Tongue (tissue), 2 donors: ENCODE results near the gene DCPS. TPM values are rescaled to one million over a fixed set of nuclear protein-coding genes. Genes with fewer than 3 reads are reported as not detected.

Experiments
- DNase-seq: peaks from one replicate; pipeline ENCODE4 v3.0.0-alpha.2; 2015
- total RNA-seq: library from RNA; depleted of rRNA; stranded (reverse); fragments of >200 nt; gene quantifications from one replicate; pipeline ENCODE4 v1.2.3, GENCODE V29; 2014

The DCPS gene
- total RNA-seq, 1 donor from 2014 or later: 15.7 TPM

DNA sequence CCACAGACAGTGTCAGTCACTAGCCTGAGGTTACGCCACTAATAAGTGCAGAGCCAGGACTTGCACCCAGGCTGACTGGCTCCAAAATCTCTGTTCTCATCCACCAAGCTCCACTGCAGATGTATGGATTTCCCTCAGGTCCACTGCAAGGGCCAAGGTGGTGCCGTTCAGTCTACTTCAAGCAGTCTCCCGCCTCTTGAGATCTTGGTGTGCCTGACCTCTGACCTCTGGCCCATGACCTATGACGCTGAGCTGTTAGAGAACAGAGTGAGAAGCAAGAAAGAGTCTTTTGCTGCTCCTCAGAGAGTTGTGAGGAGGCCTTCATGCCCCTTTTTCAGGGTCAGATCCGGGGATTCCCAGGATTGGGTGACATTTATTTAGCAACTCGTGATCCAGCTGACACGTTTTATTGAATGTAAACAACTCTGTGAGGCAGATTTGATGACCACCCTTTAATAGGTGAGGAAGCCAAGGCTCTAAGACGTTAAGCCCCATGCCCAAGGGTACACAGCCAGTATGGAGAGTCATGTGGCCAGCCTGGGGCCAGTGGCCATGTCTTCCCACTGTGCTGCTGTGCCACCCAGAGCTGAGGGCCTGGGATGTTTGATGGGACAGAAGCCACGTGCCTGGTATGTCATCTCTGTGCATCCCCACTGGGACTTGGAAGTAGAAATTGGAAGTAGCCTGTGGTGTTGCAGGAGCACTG, 25.2 kb downstream of the DCPS start:
- DNase-seq: no peak

DNA sequence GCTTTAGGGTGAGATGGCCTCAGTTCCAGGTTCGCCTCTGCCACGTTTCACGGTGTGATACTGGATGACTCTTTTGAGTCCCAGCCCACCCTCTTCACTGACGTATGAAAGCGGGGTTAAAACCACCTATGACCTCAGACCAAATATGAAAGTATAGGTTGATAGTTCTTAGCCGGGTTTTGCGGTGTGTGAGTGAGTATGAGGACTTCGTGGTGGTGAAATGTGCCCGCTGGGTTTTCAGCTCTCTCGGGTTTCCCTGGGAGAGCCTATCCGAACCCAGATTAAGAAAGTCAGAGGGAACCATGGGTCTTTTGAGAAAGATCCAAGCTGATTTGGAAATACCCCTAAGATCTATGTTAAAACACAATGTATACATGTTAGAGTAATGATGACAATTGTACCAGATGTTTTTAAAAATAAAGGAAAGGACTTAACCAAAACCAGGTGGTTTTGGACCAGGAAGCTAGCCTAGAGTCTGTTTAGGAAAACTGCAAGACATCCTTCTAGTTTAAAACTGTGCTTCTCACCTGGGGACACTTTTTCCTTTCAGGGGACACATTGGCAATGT, 25.9 kb downstream of the DCPS start:
- DNase-seq: peak; percentile 54

DNA sequence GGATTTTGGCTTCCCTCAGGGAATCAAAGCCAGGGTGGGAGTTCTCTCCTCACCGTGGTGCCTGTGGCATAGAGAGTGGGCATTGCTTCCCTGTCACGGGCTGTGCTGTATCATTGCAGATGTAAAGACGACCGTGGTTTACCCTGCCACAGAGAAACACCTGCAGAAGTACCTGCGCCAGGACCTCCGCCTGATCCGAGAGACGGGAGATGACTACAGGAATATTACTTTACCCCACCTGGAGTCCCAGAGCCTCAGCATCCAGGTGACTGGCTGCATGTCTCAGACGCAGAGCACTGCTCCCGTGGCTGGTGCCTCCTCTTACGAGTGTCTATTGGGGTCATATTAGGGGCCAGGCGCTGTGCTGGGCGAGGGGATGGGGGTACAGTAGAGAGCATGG, 27.4 kb downstream of the DCPS start:
- no peak for DNase-seq

DNA sequence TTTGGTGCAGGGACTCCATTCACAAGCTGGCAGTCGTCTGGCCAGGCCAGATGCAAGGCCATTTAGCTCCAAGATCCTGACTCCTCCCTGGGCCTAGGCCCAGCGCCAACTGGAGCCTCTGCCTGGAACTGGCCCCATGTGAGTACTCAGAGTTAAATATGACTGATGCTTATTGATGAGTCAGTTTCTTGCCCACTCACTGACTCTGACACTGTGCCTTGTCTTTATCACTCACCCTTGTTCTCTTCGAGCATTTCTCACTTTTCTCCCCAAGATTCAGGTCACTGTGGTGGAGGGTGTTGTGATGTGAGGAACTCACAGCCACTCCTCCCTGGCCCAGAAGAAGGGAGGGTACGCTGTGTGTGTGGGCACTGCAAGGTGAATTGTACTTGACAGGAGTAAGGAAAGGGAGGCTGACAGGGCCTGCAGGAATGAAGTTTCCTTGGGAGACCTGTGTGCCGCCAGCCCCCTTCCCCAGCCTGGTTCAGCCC, 28.4 kb downstream of the DCPS start:
- DNase-seq: peak; percentile 69

DNA sequence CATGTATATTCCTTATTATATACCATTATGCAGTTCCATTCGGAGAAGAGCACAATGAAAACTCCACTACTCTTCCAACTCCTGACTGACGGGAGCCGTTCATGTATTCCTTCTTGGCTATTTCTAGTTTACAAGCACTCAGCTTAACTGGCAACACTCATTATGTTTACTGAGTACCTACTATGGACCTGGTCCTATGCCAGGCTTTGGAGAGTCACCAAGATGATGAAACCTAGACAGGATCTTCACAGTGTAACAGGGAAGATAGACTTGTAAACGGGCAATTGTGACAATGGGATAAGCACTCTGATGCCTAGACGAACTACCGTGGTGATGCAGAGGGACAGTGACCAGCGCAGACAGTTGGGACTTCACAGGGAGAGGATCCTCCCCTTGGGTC, 29.3 kb downstream of the DCPS start:
- no peak for DNase-seq

DNA sequence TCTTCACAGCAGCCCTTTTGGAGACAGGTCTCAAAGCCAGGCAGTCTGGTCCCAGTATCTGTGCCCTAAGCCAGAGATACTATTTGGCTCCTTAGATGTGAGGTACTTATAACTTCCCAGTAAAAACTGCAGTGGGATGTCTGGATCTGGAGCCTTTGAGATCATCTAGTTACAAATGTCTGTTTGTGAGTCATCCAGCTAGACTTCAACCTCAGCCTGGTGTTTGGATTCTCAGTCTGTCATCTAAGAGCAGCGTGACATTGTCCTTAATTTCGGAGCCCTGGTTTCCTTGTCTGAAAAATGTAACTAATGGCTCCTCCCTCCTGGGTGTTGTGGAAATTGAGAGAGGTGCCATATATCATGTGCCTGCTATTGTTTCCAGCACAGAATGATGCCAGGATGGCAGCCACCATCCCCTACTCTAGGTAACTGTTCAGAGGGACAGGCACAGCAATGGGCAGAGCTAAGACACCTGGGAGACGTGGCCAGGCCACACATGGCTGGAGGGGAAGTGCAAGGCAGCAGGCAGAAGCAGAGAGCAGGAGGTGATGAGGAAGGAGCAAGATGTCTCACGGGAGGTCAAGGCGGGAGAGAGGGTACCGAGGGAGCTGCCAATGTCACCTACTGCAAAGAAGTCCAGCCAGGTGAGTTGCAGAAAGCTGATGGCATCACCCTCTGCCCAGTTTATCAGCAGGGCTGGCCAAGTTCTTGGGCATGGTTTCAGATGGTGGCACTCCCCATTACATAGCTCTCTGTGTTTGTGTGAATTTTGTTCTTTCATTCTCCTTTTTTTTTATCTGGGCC, 31.0 kb downstream of the DCPS start:
- DNase-seq: no peak

DNA sequence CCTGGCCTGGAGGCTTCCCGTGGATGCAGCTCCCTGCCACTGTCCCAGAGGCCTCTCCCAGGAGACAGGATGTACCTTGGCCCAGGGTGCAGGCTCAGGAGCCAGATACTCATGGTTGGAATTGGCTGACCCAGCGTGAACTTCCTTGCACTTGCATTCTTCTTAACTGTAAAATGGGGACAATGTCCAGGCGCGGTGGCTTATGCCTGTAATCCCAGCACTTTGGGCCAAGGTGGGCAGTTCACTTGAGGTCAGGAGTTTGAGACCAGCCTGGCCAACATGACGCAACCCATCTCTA, 31.6 kb downstream of the DCPS start:
- DNase-seq: no peak

DNA sequence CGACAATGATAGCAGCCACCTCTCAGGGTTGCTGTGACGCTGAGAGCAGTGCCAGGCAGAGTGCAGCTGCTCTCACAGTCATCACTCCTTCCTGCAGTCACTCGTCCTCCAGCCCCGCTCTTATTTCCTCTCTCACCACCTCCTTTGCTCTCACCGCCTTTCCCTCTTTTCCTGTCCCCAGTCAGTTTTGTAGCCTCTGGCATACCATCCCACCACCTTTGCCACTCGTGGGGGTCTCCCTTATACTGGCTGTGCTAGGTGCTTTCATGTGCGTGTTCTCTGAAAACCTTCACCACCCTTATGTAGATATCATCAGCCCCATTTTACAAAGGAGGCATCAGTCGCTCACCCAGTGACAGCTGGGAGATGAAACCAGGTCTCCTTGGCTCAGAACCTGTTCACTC, 32.3 kb downstream of the DCPS start:
- no peak for DNase-seq

DNA sequence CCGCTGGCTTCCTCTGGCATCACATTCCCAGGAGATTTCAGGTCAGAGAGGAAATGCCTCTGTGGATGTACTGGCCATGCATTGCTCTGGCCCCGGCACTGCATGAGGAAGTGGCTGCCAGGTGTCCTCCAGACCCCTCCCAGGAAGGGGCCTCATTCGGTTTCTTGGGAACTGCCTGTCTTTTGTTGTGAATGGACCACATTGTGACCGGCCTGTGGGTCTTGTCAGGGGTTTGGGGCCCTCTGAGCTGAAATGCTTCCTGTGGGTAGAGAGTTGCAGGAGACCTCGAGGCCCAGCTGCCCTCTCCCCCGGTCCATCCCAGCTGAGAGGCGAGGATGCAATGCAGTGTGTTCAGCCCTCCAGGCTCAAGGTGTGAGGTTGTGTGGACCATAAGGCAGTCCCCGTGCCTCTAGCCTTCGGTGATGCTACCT, 32.8 kb downstream of the DCPS start:
- DNase-seq: no peak

DNA sequence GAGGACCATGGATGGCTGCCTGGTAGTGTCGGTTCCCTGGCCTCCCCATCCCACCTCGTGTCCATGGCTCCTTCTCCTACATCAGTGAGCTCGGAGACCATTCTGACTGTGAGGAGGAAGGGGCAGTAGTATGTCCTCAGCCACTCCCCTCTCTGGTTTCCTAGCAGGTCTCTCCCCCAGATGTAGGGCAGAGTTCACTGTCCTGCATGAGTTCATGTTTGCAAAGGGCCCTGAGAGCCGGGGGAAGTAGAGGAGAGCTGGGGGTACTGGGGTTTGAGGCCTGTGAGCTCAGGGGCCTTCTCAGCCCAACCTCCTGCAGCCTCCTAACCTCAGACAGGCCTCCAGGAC, 33.2 kb downstream of the DCPS start:
- no peak for DNase-seq

DNA sequence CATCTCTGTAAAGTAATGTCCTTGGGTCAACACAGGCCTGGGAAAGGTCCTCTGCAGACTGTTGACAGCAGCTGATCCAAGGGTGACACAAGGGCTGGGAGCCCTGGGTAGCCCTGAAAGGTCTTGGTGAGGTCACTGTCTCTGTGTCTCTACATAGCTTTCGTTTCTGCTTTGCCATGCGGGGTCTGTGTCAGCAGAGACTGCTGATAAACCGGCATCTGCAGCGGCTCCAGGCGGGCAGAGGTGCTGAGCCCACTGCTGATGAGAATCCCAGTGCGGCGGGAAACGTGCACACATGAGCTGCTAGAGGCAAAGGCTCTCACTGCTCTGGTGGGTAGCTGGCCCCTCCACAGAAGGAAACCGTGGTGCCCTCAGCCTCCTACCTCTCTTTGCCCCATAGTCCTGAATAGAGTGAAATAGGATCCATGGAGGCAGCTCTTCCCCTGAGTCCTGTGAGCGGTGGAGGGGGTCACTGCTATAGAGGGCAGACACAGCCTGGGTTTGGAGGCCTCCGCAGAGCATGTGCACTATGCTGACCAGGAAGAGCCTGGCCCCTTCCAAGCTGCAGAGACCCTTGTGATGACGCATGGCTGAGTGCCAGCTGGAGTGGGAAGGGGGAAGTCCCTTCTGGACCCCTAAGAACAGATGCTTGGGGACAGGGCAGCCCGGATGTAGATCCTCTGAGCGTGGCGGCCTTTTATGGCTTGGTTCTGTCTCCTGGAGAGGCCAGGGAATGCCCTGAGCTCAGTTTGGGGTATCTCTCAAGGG, 33.8 kb downstream of the DCPS start:
- DNase-seq: no peak

DNA sequence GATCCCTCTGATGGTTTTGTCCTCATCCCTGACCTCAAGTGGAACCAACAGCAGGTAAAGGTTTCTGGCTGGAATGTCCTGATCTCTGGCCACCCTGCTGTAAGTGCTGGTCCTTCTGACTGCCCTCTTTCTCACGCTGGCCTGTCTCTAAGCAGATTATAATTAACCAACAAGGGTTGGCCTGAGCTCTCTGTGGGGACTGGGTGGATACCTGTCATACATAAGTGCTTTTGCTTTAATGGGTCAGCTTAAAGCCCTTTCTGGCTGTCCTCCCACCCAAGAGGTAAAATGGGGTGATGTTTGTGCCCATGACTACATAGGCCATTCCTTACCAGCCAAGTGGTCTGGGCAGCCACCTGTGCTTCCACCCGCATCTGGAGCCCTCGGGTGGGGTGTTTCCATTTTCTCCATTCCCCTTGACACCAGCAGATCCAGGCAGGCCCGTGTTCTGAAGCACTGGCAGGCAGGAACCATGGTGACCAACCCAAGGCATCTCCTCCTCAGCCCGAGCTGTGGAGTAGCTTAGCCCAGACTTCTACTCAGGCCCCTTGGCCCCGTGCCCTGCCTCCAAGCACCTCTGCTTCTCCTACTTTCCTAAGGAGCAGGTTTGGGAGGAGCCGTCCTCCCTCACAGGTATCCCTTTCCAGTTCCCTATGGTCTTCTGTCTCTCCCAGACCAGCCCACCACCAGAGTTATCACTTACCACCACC, 34.6 kb downstream of the DCPS start:
- no peak for DNase-seq

DNA sequence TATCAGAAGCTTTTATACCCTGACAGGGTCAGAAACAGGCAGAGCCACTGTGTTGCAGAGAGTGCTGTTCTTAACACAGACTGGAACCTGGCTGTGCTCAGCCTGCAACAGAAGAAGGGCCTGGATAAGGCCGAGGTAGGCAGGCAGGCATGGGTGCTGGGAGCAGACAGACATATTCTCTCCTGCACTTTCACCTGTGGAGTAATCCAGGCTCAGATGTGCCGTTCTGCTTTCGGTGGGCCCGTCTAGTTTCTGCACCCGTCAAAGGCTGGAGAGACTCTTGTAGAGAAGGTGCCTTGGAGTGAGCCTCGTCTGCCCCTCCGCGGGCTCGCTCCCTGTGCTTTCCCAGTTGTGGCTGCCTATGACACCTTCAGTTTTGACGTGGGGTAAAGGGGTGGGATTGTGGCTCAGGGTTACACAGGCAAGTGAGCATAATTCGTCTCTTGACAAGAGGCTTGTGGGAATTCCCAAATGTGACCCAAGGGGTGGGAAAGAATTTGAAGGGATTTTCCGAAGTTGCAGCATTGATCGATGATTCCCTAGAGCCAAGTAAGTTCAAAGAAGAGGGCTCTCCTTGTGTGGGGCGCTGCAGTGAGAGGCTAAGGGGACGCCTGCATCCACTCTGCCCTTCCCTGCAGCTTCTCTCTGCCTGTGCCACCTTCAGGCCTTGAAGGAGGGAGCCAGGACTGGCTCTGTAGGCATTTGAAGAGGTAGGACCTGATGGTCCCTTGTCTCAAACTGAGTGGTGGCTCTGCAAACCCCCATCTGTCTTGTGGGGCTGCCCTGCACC, 35.4 kb downstream of the DCPS start:
- DNase-seq: no peak

DNA sequence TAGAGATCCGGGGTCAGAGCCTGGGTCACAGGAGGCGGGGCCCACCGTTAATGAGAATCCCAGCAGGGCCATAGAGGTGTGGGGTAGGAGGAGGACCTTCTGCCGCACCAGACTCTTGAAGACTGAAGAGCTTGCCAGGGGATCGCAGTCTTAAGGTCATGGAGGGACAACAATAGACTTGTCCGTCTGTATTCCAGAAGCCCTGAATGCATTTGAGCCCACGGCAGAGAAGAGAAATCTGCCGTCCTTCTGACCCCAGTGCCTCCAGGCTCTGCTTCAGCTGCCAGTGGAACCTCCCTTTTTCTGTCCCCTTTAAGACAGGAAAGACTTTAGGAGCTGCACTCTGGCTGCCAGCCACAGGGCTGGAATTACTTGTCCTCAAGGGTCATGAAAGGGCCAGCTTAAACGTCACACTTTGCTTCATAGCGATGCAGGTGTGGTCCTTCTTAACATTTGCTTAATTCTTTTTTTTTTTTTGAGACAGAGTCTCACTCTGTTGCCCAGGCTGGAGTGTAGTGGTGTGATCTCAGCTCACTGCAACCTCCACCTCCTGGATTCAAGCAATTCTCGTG, 36.1 kb downstream of the DCPS start:
- peak; percentile 77 for DNase-seq

DNA sequence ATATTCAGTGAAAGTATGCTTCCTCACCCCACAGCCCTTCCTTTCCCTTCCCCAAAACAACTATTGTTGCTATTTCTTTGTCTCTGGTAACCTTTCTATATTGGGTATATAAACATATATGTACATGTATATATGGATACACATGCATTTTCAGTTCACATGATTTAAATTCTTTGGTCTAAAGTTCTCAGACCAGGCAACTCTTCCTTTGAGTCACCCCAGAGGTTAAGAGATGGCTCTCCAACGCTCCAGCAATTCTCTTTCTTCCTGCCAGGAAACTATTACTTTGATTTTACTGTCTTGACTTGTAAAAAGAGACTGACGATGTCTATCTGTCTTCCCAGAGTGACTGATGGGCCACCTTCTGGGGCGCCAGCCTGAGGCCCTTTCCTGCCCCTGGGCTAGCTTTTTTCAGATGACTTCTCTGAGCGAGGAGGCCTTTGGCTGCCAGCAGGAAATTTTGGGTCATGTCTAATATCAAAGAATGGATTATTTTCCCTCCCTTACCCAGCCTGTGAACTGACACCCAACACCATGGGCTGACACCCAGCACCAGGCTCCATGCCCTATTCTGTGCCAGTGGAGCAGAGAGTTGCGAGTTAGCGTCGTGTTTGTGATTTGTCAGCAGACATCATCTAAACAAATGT, 37.2 kb downstream of the DCPS start:
- no peak for DNase-seq

DNA sequence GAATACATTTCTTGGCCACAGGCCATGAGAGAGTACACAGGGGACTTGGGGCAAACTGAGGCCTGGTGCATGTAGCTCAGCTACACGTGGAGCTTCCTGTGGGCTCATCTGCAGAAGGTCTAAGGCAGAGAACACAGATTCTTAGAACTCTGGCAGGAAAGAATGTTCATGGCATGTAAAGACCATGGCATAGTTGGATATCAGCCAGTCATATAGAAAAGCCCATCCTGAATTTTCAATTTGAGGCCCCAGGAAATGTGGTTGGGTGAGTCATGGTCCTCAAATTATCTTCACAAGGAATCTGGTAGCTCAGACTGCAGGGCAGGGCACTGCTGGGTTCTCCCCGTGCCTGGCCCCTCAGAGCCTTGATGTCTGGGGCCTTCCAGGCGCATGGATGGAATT, 37.9 kb downstream of the DCPS start:
- no peak for DNase-seq

DNA sequence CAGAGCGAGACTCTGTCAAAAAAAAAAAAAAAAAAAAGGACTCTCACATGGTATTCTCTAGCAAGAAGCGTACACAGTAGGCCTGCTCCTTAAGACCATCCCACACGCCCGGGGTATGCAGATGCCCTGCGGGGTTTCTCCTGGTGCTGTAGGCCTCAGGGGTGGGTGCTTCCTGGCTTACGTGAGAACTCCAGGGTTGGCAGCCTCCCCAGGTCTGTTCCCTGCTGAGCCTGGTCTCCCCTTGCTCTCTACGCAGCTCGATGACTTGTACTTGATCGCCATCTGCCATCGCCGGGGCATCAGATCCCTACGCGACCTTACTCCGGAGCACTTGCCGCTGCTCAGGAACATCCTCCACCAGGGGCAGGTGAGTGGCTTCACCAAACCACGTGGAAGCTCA, 39.2 kb downstream of the DCPS start:
- DNase-seq: no peak

DNA sequence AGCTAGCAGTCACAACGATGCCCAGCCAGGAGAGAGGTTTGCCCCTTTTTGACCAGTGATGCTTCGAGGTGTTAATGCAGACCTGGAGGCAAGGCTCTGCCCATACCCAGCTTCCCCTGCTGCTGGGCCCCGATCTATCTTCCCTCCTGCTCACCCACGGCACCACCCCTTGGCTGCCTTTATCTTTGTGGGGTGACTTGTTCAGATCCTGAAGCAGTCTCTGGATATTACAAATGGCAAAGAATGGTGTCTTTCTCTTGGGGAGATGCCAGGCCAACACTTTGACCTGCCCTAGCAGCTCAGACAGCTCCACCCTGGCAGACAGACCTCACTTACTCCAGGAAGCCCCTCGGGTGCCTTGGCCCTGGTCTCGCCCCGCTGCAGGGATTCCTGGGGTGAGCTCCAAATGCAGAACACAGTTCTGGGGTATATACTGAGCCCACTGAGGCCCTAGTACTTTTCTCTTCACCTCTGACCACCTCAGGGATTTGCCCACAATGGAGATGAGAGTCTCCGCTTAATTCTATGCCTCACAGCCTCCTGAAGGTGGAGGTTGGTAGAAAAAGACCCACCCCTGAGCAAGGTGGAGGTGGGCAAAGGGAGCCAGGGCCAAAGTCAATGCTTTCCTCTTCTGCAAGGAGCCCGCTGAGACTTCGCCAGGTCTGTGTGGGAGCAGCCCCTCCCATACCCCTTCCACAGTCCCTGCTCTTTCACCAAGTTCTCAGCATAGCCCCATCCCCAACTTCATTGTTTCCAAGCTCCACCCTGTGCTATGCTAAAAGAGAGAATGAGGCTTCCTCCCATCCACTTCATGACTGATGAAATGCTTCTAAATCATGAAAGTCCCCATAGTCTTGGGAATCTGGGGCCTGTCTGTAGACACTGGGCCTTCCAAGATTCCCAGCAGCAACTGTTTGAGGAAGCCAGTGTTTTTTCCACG, 40.6 kb downstream of the DCPS start:
- no peak for DNase-seq

DNA sequence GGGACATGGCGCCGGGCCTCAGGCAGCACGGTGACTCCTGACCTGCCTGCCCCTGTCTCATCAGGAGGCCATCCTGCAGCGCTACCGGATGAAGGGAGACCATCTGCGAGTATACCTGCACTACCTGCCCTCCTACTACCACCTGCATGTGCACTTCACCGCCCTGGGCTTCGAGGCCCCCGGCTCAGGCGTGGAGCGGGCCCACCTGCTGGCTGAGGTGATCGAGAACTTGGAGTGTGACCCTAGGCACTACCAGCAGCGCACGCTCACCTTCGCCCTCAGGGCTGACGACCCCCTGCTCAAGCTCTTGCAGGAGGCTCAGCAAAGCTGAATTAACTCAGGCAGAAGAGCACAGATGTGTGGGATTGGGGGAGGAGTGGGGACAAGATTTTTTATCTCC, 41.4 kb downstream of the DCPS start:
- DNase-seq: no peak
